ENCODE measurements around the gene NR2C2. TPM values are rescaled to one million over a fixed set of nuclear protein-coding genes. Genes with fewer than 3 reads are reported as not detected.
"Not testable (repeated sequence)": the region's sequence is repeated elsewhere in the genome, so short reads cannot be mapped to it uniquely, and the experiment has no call there.

Gene NR2C2
- polyA plus RNA-seq, 1 donor (not counting 4 experiments of a cell fraction or from before 2014, with no cell fraction given), result 9.4 TPM

- FAIRE-seq, result no peak
- no peak overlapping the region for H2AFZ ChIP-seq (ENCODE audit: control insufficient read depth, low read length)
- no peak overlapping the region for H3K4me2 ChIP-seq (ENCODE audit: control insufficient read depth, extremely low read depth, insufficient read depth, low read depth, low read length)
- TF ChIP-seq CTCF (optimal IDR thresholded peaks at IDR 0.05 in 1 of 3, IDR thresholded peaks at IDR 0.05 in 1 of 3, conservative IDR thresholded peaks at IDR 0.05 in 1 of 3; ENCODE audit: extremely low read depth in 1 of 3, insufficient read depth in 2 of 3, low read length in 3 of 3), result no peak
- no peak overlapping the region for H3K9ac ChIP-seq (ENCODE audit: control insufficient read depth, extremely low read depth, insufficient read depth, low read length)
- no peak for DNase-seq (ENCODE audit: low read depth, low spot score)
- no peaks in the 10 kb centered on the region for H3K9me1 ChIP-seq (ENCODE audit: control insufficient read depth, extremely low read depth, insufficient read depth, low read length)
- no peaks in the 10 kb centered on the region for H3K9me3 ChIP-seq (ENCODE audit: control insufficient read depth, low read depth, low read length)
- no peaks in the 10 kb centered on the region for H3K36me3 ChIP-seq (ENCODE audit: control insufficient read depth in 2 of 2, extremely low read depth in 1 of 2, insufficient read depth in 2 of 2, low read length in 2 of 2)
- no peaks in the 10 kb centered on the region for H3K4me1 ChIP-seq (ENCODE audit: control insufficient read depth, extremely low read depth, insufficient read depth, low read length)
- H3K27me3 ChIP-seq (ENCODE audit: control insufficient read depth, extremely low read depth, insufficient read depth, low read length), result peaks cover 10% of the 10 kb centered on the region
- no peaks in the 10 kb centered on the region for H4K20me1 ChIP-seq (ENCODE audit: control insufficient read depth, extremely low read depth, insufficient read depth, low read length)
- H3K27ac ChIP-seq (ENCODE audit: control insufficient read depth, insufficient read depth, low read length), result no peak overlapping the region
- H3K4me3 ChIP-seq (ENCODE audit: control insufficient read depth in 2 of 3, extremely low read depth in 1 of 3, insufficient read depth in 2 of 3, low read depth in 1 of 3, low read length in 3 of 3), result no peak overlapping the region
- dilution Hi-C loops (cut with MboI; ENCODE audit: extremely low pct_ligation_motif_present, low sequenced_read_pairs), result no loop called here
- no peaks in the 10 kb centered on the region for H3K79me2 ChIP-seq (ENCODE audit: control insufficient read depth, insufficient read depth, low read length)
Observed at GRCh38 chr3:14902719-14903118, 44.7 kb upstream of the NR2C2 start.

- dilution Hi-C loops (cut with MboI; ENCODE audit: extremely low pct_ligation_motif_present, low sequenced_read_pairs); H3K27me3 ChIP-seq (ENCODE audit: control insufficient read depth, extremely low read depth, insufficient read depth, low read length); DNase-seq (ENCODE audit: low read depth, low spot score); H3K4me1 ChIP-seq (ENCODE audit: control insufficient read depth, extremely low read depth, insufficient read depth, low read length); H3K9me1 ChIP-seq (ENCODE audit: control insufficient read depth, extremely low read depth, insufficient read depth, low read length); H3K27ac ChIP-seq (ENCODE audit: control insufficient read depth, insufficient read depth, low read length); H3K9ac ChIP-seq (ENCODE audit: control insufficient read depth, extremely low read depth, insufficient read depth, low read length); H2AFZ ChIP-seq (ENCODE audit: control insufficient read depth, low read length); H3K79me2 ChIP-seq (ENCODE audit: control insufficient read depth, insufficient read depth, low read length); H3K36me3 ChIP-seq (ENCODE audit: control insufficient read depth in 2 of 2, extremely low read depth in 1 of 2, insufficient read depth in 2 of 2, low read length in 2 of 2); H3K9me3 ChIP-seq (ENCODE audit: control insufficient read depth, low read depth, low read length); H3K4me3 ChIP-seq (ENCODE audit: control insufficient read depth in 2 of 3, extremely low read depth in 1 of 3, insufficient read depth in 2 of 3, low read depth in 1 of 3, low read length in 3 of 3); FAIRE-seq; H3K4me2 ChIP-seq (ENCODE audit: control insufficient read depth, extremely low read depth, insufficient read depth, low read depth, low read length); H4K20me1 ChIP-seq (ENCODE audit: control insufficient read depth, extremely low read depth, insufficient read depth, low read length): not testable (repeated sequence)
Observed at GRCh38 chr3:14903501-14903900, 43.9 kb upstream of the NR2C2 start.

- Histone ChIP-seq H3K9me3 (ENCODE audit: control insufficient read depth, low read depth, low read length) (no peaks in the 10 kb centered on the region), H3K27ac (ENCODE audit: control insufficient read depth, insufficient read depth, low read length) (no peak overlapping the region), H3K4me1 (ENCODE audit: control insufficient read depth, extremely low read depth, insufficient read depth, low read length) (no peaks in the 10 kb centered on the region), H3K9ac (ENCODE audit: control insufficient read depth, extremely low read depth, insufficient read depth, low read length) (no peak overlapping the region), H3K9me1 (ENCODE audit: control insufficient read depth, extremely low read depth, insufficient read depth, low read length) (no peaks in the 10 kb centered on the region), H2AFZ (ENCODE audit: control insufficient read depth, low read length) (no peak overlapping the region), H3K4me3 (ENCODE audit: control insufficient read depth in 2 of 3, extremely low read depth in 1 of 3, insufficient read depth in 2 of 3, low read depth in 1 of 3, low read length in 3 of 3) (no peak overlapping the region), H3K36me3 (ENCODE audit: control insufficient read depth in 2 of 2, extremely low read depth in 1 of 2, insufficient read depth in 2 of 2, low read length in 2 of 2) (no peaks in the 10 kb centered on the region), H4K20me1 (ENCODE audit: control insufficient read depth, extremely low read depth, insufficient read depth, low read length) (no peaks in the 10 kb centered on the region), H3K79me2 (ENCODE audit: control insufficient read depth, insufficient read depth, low read length) (no peaks in the 10 kb centered on the region), H3K27me3 (ENCODE audit: control insufficient read depth, extremely low read depth, insufficient read depth, low read length) (peaks cover 10% of the 10 kb centered on the region), H3K4me2 (ENCODE audit: control insufficient read depth, extremely low read depth, insufficient read depth, low read depth, low read length) (no peak overlapping the region)
- dilution Hi-C loops (cut with MboI; ENCODE audit: extremely low pct_ligation_motif_present, low sequenced_read_pairs), result no loop called here
- FAIRE-seq (no peak), DNase-seq (ENCODE audit: low read depth, low spot score) (no peak)
- TF ChIP-seq CTCF (optimal IDR thresholded peaks at IDR 0.05 in 1 of 3, IDR thresholded peaks at IDR 0.05 in 1 of 3, conservative IDR thresholded peaks at IDR 0.05 in 1 of 3; ENCODE audit: extremely low read depth in 1 of 3, insufficient read depth in 2 of 3, low read length in 3 of 3) (no peak), EZH2 (IDR thresholded peaks at IDR 0.05; ENCODE audit: low read length) (no peak)
Observed at GRCh38 chr3:14905055-14905657, 42.2 kb upstream of the NR2C2 start.

All from keratinocyte (primary cell).